Loucy (cell line): ENCODE measurements around the gene TARBP2.

Source experiments
- CTCF ChIP-seq: fragments of 200-600 bp; sonication (generic); conservative IDR thresholded peaks from 2 replicates; pipeline ENCODE4 v1.5.1; 2014; ENCODE audit warnings: mild to moderate bottlenecking, antibody characterized with exemption, low read length
- EZH2phosphoT487 ChIP-seq: fragments of 200-600 bp; IDR thresholded peaks from 2 replicates; pipeline ENCODE4 v1.6.1; 2018; ENCODE audit warnings: antibody characterized with exemption, mild to moderate bottlenecking, moderate library complexity, borderline replicate concordance

- TF ChIP-seq CTCF (no peak), EZH2phosphoT487 (no peak)
Measured at GRCh38 chr12:53478865-53479264, 22.2 kb upstream of the TARBP2 start.
